ENCODE measurements around the gene RASA4.
"Not testable (repeated sequence)": the region's sequence is repeated elsewhere in the genome, so short reads cannot be mapped to it uniquely, and the experiment has no call there.

RASA4 gene

DNA sequence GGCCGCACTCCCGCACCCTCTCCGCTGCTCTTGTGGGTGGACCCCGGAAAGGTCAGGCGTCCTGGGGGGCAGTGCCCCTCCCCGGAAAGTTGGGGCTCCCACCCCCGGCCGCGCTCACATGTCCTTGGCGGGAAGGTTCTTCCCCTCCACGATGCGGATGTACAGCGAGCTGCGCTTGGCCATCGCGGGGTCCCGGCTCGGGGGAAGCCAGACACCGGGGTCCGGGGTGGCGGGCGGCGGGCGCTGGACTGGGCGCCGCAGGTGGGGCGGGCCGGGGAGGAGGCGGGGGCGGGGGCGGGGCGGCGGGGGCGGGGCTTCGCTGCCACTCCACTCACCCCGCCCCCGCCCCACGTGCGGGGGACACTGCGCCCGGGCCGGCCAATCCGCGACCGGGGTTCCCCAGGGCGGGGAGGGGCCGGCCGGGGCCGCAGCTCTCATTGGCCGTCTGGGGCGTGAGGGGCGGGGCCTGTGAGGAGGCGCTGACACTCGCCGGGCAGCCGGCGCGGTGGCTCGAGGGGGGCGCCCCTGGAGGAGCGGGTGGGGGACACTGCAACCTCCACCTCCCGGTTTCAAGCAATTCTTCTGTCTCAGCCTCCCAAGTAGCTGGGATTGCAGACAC is at the start of gene RASA4:
Gene RASA4, minus strand, starts transcription at position 250 of the 619 bp plus-strand sequence. Its CDS starts 67 bp downstream, at position 183.
- not testable (repeated sequence) for DNase-seq (ENCODE audit: low read depth)
- peak within 1 kb of the TSS; percentile 35 for H3K4me3 ChIP-seq (ENCODE audit: control insufficient read depth, low read depth, low read length)

DNA sequence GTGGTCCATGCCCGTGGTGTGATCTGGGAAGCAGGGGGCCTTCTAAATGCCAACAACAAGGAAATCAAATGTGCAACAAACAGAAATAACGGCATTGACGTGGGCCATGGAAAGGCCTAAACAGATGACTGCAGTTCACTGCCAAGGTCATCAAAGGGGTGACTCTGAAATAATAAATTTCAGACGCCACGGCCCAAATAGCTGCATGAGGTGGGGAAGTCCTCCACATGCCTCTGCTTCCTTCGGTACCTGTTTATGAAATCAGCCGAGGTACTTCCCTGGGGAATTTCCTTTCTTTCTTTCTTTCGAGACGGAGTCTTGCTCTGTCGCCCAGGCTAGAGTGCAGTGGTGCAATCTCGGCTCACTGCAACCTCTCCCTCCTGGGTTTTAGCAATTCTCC is 48.2 kb upstream of the RASA4 start:
- not testable (repeated sequence) for H3K4me3 ChIP-seq (ENCODE audit: control insufficient read depth, low read depth, low read length); DNase-seq (ENCODE audit: low read depth)

DNA sequence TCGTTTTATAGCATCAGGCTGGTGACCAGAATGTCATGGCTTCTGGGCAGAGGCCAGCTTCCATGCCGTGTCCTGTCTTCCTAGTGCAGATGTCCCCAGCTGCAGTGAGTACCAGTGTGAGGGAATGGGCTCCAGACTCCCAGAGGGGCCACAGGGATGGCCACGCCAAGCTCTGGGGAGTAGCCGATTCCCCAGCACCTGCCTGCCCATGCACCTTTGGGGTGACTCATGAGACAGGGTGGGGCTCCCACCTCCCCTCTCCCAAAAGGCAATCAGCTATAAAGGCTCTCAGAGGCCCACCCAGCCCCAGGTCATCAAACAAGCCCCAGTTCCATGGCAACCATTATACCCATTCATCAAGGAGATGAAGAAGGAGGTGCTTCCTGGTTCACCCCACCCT is 33.4 kb upstream of the RASA4 start, which contains the start of gene SPDYE2B:
Gene SPDYE2B, plus strand, starts transcription at position 396 of the 400 bp plus-strand sequence. CDS start 2,030 bp downstream, outside the sequence.
- H3K4me3 ChIP-seq (ENCODE audit: control insufficient read depth, low read depth, low read length); DNase-seq (ENCODE audit: low read depth): not testable (repeated sequence)

DNA sequence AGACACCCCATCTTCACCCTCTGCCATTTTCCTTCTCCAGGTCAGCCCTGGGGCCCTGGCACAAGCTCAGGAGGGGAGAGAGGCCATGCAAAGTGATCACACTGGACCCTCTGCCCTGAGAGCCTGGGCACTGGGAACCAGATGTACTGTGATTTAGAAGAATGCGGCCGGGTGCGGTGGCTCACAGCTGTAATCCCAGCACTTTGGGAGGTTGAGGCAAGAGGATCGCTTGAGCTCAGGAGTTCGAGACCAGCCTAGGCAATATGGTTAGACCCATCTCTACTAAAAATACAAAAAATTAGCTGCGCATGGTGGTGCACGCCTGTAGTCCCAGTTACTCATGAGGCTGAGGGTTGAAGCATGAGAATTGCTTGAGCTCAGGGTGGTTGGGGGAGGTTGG is 31.3 kb upstream of the RASA4 start:
- DNase-seq (ENCODE audit: low read depth); H3K4me3 ChIP-seq (ENCODE audit: control insufficient read depth, low read depth, low read length): not testable (repeated sequence)

DNA sequence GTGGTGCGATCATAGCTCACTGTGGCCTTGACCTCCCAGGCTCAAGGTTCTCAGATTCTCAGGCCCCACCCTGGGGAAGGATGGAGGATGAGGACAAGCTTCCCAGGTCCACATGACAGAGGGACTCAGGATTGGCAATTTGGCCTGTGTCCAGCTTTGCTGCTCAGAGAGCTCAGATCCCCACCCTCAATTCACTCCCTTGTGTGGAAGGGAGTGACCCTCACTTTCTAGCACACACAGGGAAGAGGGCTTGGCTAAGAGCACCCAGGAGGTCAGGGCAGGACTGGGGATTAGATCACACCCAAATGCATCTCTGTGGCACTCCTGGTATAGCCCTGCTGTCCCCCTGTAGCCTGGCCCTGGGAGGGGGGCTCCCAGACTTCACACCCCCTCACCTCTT is 26.8 kb upstream of the RASA4 start:
- not testable (repeated sequence) for DNase-seq (ENCODE audit: low read depth); H3K4me3 ChIP-seq (ENCODE audit: control insufficient read depth, low read depth, low read length)

DNA sequence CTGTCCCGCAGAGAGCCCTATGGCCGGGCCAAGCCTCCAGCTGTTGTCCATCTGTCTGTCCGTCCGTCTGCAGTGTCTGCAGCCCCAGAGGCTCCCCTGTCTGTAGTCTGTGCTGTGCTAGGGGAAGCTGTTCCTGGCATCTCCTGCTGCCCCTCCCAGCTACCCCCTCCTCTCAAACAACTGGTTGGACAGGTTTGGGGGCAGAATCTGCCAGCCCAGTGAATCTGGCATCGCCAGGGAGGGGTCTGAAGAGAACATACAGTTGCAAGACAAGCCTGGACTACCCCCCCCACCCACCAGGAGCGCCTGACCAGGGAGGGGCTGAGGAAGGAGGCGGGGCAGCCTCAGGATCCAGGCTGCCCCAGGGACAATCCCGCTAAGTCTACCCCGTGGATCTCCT is 26.1 kb upstream of the RASA4 start, which contains the start of gene UPK3BL1:
Gene UPK3BL1, minus strand, starts transcription at position 101 of the 400 bp plus-strand sequence. Its CDS starts 50 bp downstream, at position 51.
- H3K4me3 ChIP-seq (ENCODE audit: control insufficient read depth, low read depth, low read length); DNase-seq (ENCODE audit: low read depth): not testable (repeated sequence)

DNA sequence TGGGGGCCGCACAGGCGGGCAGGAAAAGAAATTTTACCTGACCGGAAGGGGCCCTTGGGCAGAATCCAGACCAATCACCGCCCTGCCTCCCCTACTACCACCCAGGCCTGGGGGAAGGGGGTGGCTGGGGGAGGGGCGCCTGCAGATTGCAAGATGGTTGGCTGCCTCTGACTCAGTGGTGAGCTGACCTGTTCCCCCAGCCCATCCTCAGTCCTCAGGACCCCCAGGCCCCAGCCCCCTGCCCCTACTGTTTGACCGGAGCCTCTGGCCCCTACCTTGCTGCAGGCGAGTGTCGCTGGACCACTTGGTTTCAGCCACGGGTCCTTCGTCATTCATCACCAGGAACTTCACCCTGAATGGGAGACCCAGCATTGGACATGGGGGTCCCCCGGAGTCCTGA is 22.3 kb upstream of the RASA4 start:
- H3K4me3 ChIP-seq (ENCODE audit: control insufficient read depth, low read depth, low read length); DNase-seq (ENCODE audit: low read depth): not testable (repeated sequence)

DNA sequence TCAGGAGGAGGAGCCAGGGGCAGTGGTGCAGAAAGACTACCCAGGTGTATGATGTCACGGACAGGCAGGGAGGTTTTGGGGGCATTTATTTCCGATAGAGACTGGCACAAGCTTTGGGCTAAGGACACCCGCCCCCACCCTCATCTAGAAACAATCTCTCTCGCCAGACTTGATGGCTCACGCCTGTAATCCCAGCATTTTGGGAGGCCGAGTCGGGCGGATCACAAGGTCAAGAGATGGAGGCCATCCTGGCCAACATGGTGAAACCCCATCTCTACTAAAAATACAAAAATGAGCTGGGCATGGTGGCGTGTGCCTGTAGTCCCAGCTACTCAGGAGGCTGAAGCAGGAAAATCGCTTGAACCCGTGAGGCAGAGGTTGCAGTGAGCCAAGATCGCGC is 20.4 kb upstream of the RASA4 start:
- not testable (repeated sequence) for H3K4me3 ChIP-seq (ENCODE audit: control insufficient read depth, low read depth, low read length); DNase-seq (ENCODE audit: low read depth)

DNA sequence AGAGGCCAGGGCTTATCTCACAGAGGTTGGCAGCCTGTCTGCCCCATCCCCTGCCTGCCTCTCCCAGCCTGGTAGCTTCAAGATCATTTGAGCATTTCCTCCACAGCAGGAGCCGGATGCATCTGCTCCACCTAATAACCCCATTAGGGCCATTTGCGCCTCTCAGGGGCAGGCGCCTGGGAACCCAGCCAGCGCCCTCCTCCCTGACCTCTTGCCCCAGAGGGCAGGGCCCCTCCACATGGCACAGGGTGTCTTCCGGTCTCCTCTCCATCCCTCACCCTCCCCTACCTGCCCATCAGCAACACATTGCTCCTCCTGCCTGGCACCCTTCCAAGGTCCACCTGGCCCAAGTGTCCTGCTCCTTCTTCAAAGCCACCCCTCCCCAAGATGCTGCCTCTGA is 18.8 kb upstream of the RASA4 start:
- not testable (repeated sequence) for DNase-seq (ENCODE audit: low read depth); H3K4me3 ChIP-seq (ENCODE audit: control insufficient read depth, low read depth, low read length)

DNA sequence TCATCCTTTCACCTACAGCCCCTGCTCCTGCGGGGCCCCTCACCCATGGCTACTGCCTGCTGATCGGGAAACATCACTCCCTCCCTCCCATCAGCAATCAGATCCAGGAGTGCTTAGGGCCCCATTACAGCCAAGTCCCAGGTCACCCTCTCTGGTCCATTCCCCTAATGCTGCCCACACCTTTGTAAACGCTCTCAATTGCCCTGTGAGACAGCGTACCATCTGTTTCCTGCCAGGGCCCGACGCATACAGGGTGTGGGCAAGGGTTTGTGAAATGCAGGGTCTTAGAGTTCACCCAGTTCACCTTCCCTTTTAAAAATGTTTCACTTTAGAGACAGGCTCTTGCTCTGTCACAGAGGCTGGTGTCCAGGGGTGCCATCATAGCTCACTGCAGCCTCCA is 17.7 kb upstream of the RASA4 start:
- DNase-seq (ENCODE audit: low read depth); H3K4me3 ChIP-seq (ENCODE audit: control insufficient read depth, low read depth, low read length): not testable (repeated sequence)

DNA sequence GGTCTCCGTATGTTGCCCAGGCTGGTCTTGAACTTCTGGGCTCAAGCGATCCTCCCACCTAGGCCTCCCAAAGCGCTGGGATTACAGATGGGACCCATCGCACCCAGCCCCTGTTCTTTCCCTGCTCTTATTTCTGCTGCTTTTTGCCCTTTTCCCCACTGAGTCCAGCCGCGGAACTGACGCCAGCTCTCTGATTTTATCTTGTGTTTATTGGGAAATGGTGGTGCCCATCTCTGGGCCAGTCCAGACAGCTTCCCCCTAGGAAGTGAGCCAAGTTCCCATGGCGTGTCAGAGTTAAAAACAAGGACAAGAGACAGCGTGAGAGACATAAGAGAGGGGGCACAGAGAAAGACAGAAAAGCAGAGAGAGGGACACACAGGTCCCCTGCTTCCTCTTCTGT is 14.1 kb upstream of the RASA4 start:
- H3K4me3 ChIP-seq (ENCODE audit: control insufficient read depth, low read depth, low read length); DNase-seq (ENCODE audit: low read depth): not testable (repeated sequence)

DNA sequence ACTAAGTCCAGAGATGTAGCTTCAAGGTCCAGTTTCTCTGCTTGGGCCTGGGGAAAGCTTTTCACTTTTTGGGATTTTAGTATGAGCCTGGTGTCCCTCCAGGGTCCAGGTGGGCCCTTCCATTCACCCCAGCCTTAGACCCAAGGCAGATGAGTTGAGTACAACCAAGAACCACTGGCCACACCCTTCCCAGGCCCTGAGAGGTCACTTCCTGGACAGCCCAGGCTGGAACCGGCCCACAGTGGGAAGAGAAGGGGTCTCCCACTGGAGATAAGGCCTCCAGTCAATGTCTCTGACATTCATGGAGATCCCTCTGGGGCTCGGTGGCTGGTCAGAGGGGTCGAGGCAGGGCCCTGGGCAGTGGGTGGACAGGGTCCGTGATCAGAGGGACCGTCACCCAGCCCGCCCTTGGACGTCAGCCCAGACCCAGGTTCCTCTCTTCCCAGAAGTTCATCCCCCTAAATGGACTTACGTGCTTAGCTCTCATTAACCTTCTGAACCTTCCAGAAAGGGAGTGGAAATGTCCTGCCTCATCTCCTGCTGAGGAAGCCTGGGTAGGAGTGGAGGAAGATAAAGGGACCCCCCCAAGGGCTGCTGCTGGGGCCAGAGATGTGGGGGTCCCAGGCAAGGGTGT is 10.8 kb upstream of the RASA4 start:
- DNase-seq (ENCODE audit: low read depth), result not testable (repeated sequence)

DNA sequence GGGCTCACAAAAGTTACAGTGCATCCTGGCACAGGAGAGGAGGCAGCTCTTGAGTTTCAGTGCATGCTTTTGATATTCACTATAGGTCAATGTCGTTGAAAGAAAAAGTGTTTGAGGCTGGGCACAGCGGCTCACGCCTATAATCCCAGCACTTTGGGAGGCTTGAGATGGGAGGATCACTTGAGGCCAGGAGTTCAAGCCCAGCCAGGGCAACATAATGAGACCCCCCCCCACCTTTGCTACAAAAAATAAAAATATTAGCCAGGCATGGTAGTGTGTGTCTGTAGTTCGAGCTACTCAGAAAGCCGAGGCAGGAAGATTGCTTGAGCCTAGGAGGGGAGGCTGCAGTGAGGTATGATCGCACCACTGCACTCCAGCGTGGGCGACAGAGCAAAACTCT is 1.6 kb upstream of the RASA4 start:
- H3K4me3 ChIP-seq (ENCODE audit: control insufficient read depth, low read depth, low read length); DNase-seq (ENCODE audit: low read depth): not testable (repeated sequence)

More for the DNA sequence above, 10.8 kb upstream of the RASA4 start:
- not testable (repeated sequence) for H3K4me3 ChIP-seq (ENCODE audit: control insufficient read depth, low read depth, low read length)

DNA sequence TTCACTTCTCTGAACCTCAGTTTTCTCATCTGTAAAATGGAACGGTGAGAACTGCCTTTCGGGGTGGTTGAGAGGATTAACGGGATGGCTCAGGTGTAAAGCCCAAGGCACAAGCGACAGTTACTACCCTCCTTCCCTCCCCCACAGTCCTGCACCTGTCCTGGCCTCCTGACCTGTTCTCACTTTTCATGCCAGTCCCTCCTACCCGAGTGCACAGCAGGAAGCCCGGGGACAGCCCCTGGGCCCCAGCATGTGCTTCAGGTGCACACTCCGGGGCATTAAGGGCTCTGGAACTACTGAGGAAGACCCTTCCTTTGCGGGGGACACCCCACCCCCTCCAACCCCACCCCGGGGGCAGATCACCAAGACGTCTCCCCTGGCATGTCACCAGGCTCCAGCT is 626 bp downstream of the RASA4 start:
- not testable (repeated sequence) for DNase-seq (ENCODE audit: low read depth)

DNA sequence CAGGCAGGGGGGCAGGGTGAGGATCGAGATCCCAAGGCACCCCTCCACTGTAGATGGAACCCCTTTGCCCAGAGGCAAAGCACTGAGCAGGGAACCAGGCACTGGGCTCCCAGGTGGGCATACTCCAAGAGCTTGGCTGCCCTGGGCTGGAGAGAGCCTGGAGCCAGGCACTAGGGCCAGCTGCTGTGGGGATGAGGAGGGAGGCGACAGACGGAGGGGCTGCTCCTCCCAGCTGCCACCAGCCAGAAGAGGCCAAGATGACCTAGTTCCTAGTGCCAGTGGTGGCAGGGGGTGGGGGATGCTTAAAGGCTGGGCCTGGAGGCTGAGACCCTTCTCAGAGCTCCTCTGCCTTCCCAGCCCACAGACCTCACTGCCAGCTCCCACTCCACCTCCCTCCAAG is 1.7 kb downstream of the RASA4 start:
- not testable (repeated sequence) for H3K4me3 ChIP-seq (ENCODE audit: control insufficient read depth, low read depth, low read length); DNase-seq (ENCODE audit: low read depth)

More for the DNA sequence above, 626 bp downstream of the RASA4 start:
- not testable (repeated sequence) for H3K4me3 ChIP-seq (ENCODE audit: control insufficient read depth, low read depth, low read length)

DNA sequence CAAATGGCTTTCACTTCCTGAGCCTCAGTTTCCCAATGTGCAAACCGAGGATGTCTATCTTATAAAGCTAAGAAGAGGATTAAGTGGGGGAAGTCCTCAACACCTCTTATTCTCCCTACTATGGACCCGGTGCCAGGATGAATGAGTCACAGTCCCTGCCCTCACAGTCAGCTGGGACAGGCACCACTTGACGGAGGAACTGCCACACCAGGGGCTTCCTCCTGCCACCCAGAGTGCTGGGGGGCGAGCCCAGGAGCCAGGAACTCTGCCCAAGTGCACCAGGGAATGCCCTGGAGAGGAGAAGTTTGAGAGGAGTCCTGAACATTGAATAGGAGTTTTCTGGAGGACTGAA is 2.2 kb downstream of the RASA4 start:
- DNase-seq (ENCODE audit: low read depth), result not testable (repeated sequence)

DNA sequence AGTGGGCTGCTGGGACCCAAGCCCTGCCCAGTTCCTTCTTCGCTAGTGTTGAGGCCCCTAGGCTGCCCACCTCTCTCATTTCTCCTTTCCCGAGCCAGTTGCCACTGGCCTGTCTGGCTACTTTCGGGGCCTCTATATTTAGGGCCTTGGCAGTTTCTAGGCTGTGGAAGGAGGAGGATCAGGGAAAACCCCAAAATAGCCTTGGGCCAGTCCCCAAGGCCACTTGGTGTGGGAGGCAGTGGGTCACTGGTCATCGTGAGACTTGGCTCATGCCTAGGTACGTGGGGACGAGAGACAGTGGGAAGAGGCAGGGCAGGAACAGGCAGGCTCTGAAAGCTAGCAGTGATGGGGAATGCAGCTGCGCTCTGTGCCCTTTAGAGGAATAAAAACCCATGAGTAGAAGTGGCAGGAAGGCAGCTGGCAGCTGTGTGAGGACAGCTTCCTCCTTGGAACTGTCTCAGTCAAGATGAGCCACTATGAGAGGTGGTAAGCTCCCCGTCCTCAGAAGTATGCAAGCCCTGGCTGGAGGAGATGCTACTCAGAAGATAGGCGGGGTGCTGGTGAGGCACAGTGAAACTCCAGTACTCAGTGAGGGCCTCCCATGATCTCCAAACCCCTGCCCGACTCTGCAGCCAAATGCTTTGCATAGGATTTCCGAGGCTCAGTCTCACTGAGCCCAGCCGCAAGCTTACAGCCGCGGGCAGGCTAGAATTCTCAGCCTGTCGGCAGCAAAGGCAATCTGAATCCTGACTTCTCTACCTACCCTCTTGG is 2.8 kb downstream of the RASA4 start:
- H3K4me3 ChIP-seq (ENCODE audit: control insufficient read depth, low read depth, low read length); DNase-seq (ENCODE audit: low read depth): not testable (repeated sequence)

More for the DNA sequence above, 2.2 kb downstream of the RASA4 start:
- not testable (repeated sequence) for H3K4me3 ChIP-seq (ENCODE audit: control insufficient read depth, low read depth, low read length)

DNA sequence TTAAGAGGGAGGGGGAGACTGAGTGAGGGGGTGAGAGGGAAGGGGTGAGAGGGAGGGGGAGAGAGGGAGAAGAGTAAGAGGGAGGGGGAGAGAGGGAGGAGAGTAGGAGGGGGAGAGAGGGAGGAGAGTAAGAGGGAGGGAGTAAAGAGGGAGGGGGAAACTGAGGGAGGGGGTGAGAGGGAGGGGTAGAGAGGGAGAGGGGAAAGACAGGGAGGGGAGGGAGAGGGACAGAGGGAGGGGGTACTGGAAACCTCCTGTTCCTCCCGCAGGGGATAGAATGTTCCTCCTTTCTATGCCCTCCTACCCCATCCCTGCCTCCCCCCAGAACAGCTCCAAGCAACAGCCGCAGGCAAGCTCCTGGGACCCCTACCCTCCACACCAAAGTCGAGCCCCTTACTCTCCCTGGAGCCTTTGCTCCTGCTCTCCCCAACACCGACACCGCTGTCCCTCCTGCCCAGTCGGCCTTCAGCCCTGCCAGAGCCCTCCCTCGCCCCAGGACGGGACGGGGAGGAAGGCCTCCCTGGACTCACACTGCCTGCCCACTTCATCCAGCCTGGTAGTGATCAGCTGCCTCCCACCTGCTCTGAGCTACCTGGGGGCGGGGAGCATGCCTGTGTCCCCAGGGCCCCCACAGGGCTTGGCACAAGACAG is 4.8 kb downstream of the RASA4 start:
- not testable (repeated sequence) for DNase-seq (ENCODE audit: low read depth); H3K4me3 ChIP-seq (ENCODE audit: control insufficient read depth, low read depth, low read length)
